Tibial nerve (tissue), 4 donors: ENCODE measurements around the gene C1orf167. TPM values are rescaled to one million over a fixed set of nuclear protein-coding genes. Genes with fewer than 3 reads are reported as not detected.

Experiments
- DNase-seq, 2 donors: peaks; one replicate each; pipeline ENCODE4 v3.0.0-alpha.2; 2019; ENCODE audit warnings: low spot score in 2 of 2
- H3K27ac ChIP-seq, 4 donors: fragments of 200-600 bp; sonication (generic) in 3 of 4; one replicate each; pipeline ENCODE4 v1.5.1; 2017 to 2019; ENCODE audit warnings: mild to moderate bottlenecking in 1 of 4
- H3K27me3 ChIP-seq, 2 donors: fragments of 200-600 bp; sonication (generic) in 1 of 2; one replicate each; pipeline versions ENCODE4 v1.5.1 to v1.6.0; 2017 to 2019
- H3K36me3 ChIP-seq, 3 donors: fragments of 200-600 bp; sonication (generic); one replicate each; pipeline ENCODE4 v1.5.1; 2018 to 2019
- H3K4me1 ChIP-seq, 4 donors: fragments of 200-600 bp; sonication (generic) in 3 of 4; one replicate each; pipeline ENCODE4 v1.5.1; 2017 to 2019
- H3K4me3 ChIP-seq, 4 donors: fragments of 200-600 bp; sonication (generic) in 3 of 4; one replicate each; pipeline ENCODE4 v1.5.1; 2017 to 2019; ENCODE audit warnings: mild to moderate bottlenecking in 1 of 4, moderate library complexity in 1 of 4
- H3K9me3 ChIP-seq, 4 donors: fragments of 200-600 bp; sonication (generic) in 3 of 4; one replicate each; pipeline ENCODE4 v1.5.1; 2017 to 2019
- CTCF ChIP-seq, 5 experiments: fragments of 200-600 bp in 3 of 5; fragments of 450-650 bp in 2 of 5; sonication (generic) in 3 of 5; IDR thresholded peaks; one replicate each; pipeline ENCODE4 v1.5.1; 2016 to 2019; ENCODE audit warnings: antibody characterized with exemption in 5 of 5, mild to moderate bottlenecking in 3 of 5, moderate library complexity in 2 of 5
- EP300 ChIP-seq, 2 donors: sonication (generic); formaldehyde crosslinking; IDR thresholded peaks; one replicate each; pipeline ENCODE4 v1.6.1; 2017; ENCODE audit warnings: antibody characterized with exemption in 2 of 2, mild to moderate bottlenecking in 1 of 2
- POLR2A ChIP-seq, 2 donors: fragments of 450-650 bp; IDR thresholded peaks; one replicate each; pipeline ENCODE4 v1.6.1; 2017; ENCODE audit warnings: antibody characterized with exemption in 2 of 2, mild to moderate bottlenecking in 2 of 2, moderate library complexity in 2 of 2
- WGBS, 2 donors: methylation state at CpG; one replicate each; pipeline ENCODE4 v1.1.5; 2018; 5-methylcytosine and 5-hydroxymethylcytosine counted together
- total RNA-seq, 4 donors: library from RNA; depleted of rRNA; stranded (reverse); fragments of >200 nt; gene quantifications; one replicate each; pipeline ENCODE4 v1.1.0, GENCODE V29; 2016

Gene C1orf167
- total RNA-seq, 4 donors from 2014 or later = 4.4 to 13.8 (median 5.1) TPM; not detected in 1

GRCh38 chr1:11727119-11727518 is 34.9 kb upstream of the C1orf167 start:
- Histone ChIP-seq H3K36me3 (no peaks in the 10 kb centered on the region), H3K9me3 (no peaks in the 10 kb centered on the region), H3K4me3 (no peak overlapping the region), H3K4me1 (peaks cover 0 to 31% (median 16%) of the 10 kb centered on the region in 4 donors), H3K27ac (no peak overlapping the region), H3K27me3 (no peaks in the 10 kb centered on the region)
- DNase-seq = no peak
- TF ChIP-seq POLR2A (IDR thresholded peaks at IDR 0.05) (no peak), EP300 (IDR thresholded peaks at IDR 0.05) (no peak), CTCF (IDR thresholded peaks at IDR 0.05) (no peak)
- WGBS, 2 donors = 85 to 89% methylated on average over 4 of the region's 4 CpGs

- no peak for DNase-seq
- H3K4me1 ChIP-seq = peaks cover 0 to 42% (median 22%) of the 10 kb centered on the region in 4 donors
- no peak overlapping the region for H3K4me3 ChIP-seq
- no peaks in the 10 kb centered on the region for H3K36me3 ChIP-seq
- 92 to 93% methylated on average over 4 of the region's 4 CpGs for WGBS, 2 donors
- no peak for TF ChIP-seq EP300 (IDR thresholded peaks at IDR 0.05)
- TF ChIP-seq CTCF (IDR thresholded peaks at IDR 0.05) = no peak
- TF ChIP-seq POLR2A (IDR thresholded peaks at IDR 0.05) = no peak
- no peaks in the 10 kb centered on the region for H3K27me3 ChIP-seq
- no peak overlapping the region for H3K27ac ChIP-seq
- no peaks in the 10 kb centered on the region for H3K9me3 ChIP-seq
Measured at GRCh38 chr1:11728126-11728806, 33.7 kb upstream of the C1orf167 start.

GRCh38 chr1:11729155-11729497 is 32.9 kb upstream of the C1orf167 start:
- TF ChIP-seq POLR2A (IDR thresholded peaks at IDR 0.05) (no peak), EP300 (IDR thresholded peaks at IDR 0.05) (no peak), CTCF (IDR thresholded peaks at IDR 0.05) (no peak)
- peaks cover 0 to 44% (median 22%) of the 10 kb centered on the region in 4 donors for H3K4me1 ChIP-seq
- no peak for DNase-seq
- H3K4me3 ChIP-seq = no peak overlapping the region
- no peaks in the 10 kb centered on the region for H3K36me3 ChIP-seq
- no peaks in the 10 kb centered on the region for H3K27me3 ChIP-seq
- no peaks in the 10 kb centered on the region for H3K9me3 ChIP-seq
- no peak overlapping the region for H3K27ac ChIP-seq
- 92 to 95% methylated on average over 11 of the region's 11 CpGs for WGBS, 2 donors

GRCh38 chr1:11729498-11730428 is 32.2 kb upstream of the C1orf167 start:
- Histone ChIP-seq H3K27me3 (no peaks in the 10 kb centered on the region), H3K27ac (peak overlapping the region in 1 of 4 donors; percentile 48), H3K9me3 (no peaks in the 10 kb centered on the region), H3K4me1 (peaks cover 0 to 44% (median 22%) of the 10 kb centered on the region in 4 donors), H3K4me3 (no peak overlapping the region), H3K36me3 (no peaks in the 10 kb centered on the region)
- 59 to 63% methylated on average over 26 of the region's 26 CpGs for WGBS, 2 donors
- peak in 1 of 2 donors; percentile 36 for DNase-seq
- TF ChIP-seq EP300 (IDR thresholded peaks at IDR 0.05) (no peak), CTCF (IDR thresholded peaks at IDR 0.05) (no peak), POLR2A (IDR thresholded peaks at IDR 0.05) (no peak)

- Histone ChIP-seq H3K27ac (peak overlapping the region in 3 of 4 donors; percentile 79 to 97 (median 88)), H3K4me1 (peaks cover 0 to 48% (median 24%) of the 10 kb centered on the region in 4 donors)
- no peak for DNase-seq
Measured at GRCh38 chr1:11730429-11730891, 31.5 kb upstream of the C1orf167 start.

More at GRCh38 chr1:11730429-11730891, 31.5 kb upstream of the C1orf167 start:
- Histone ChIP-seq H3K4me3 (no peak overlapping the region), H3K36me3 (no peaks in the 10 kb centered on the region), H3K27me3 (no peaks in the 10 kb centered on the region), H3K9me3 (no peaks in the 10 kb centered on the region)
- 36 to 56% methylated on average over 5 of the region's 5 CpGs for WGBS, 2 donors
- TF ChIP-seq EP300 (IDR thresholded peaks at IDR 0.05) (peak in 1 of 2 donors; percentile 56), CTCF (IDR thresholded peaks at IDR 0.05) (no peak)
